SIG-M5 treated with dmso at 0.1 percent for 504 hours (cell line): ENCODE data around the gene WBP11.
A peak's percentile ranks its signal among the peaks of the same experiment; 100 is the strongest.
"Not testable (repeated sequence)": the region's sequence is repeated elsewhere in the genome, so short reads cannot be mapped to it uniquely, and the experiment has no call there.

Source experiments
- DNase-seq: peaks from one replicate; lab custom pipeline; 2025; ENCODE audit not compliant: unreplicated experiment; lab: John Stamatoyannopoulos, UW

WBP11 gene

GRCh38 chr12:14773685-14774073 is 29.6 kb downstream of the WBP11 start:
- no peak for DNase-seq

GRCh38 chr12:14772946-14773345 is 30.3 kb downstream of the WBP11 start:
- no peak for DNase-seq

GRCh38 chr12:14771651-14772137 is 31.6 kb downstream of the WBP11 start:
- peak; percentile 58 for DNase-seq

- peak; percentile 89 for DNase-seq
Measured at GRCh38 chr12:14770496-14771461, 32.5 kb downstream of the WBP11 start.

- DNase-seq, result peak; percentile 78
Measured at GRCh38 chr12:14769969-14770495, 33.2 kb downstream of the WBP11 start.

GRCh38 chr12:14769466-14769968 is 33.8 kb downstream of the WBP11 start:
- peak; percentile 64 for DNase-seq

GRCh38 chr12:14768823-14769405 is 34.4 kb downstream of the WBP11 start:
- DNase-seq, result no peak

GRCh38 chr12:14767617-14768016 is 35.7 kb downstream of the WBP11 start:
- no peak for DNase-seq

GRCh38 chr12:14766649-14767215 is 36.5 kb downstream of the WBP11 start:
- no peak for DNase-seq

- not testable (repeated sequence) for DNase-seq
Measured at GRCh38 chr12:14766020-14766419, 37.3 kb downstream of the WBP11 start.

GRCh38 chr12:14765398-14765797 is 37.9 kb downstream of the WBP11 start:
- DNase-seq, result no peak

- not testable (repeated sequence) for DNase-seq
Measured at GRCh38 chr12:14759711-14760280, 43.5 kb downstream of the WBP11 start.

GRCh38 chr12:14756334-14757143 is 46.7 kb downstream of the WBP11 start:
- no peak for DNase-seq

- DNase-seq, result no peak
Measured at GRCh38 chr12:14751986-14752385, 51.3 kb downstream of the WBP11 start.

- no peak for DNase-seq
Measured at GRCh38 chr12:14743061-14743460, 60.2 kb downstream of the WBP11 start.

GRCh38 chr12:14741942-14742341 is 61.3 kb downstream of the WBP11 start:
- no peak for DNase-seq

GRCh38 chr12:14741153-14741552 is 62.1 kb downstream of the WBP11 start:
- DNase-seq, result no peak

- not testable (repeated sequence) for DNase-seq
Measured at GRCh38 chr12:14736441-14736840, 66.8 kb downstream of the WBP11 start.
